ENCODE data around the gene RFX5.

RFX5 gene

GRCh38 chr1:151342569-151342968 lies 4.5 kb downstream of the RFX5 start:
- Histone ChIP-seq H3K27ac (ENCODE audit: low read depth in 2 of 2, low read length in 2 of 2) (no peak overlapping the region), H3K4me1 (ENCODE audit: control insufficient read depth in 2 of 2, insufficient read depth in 2 of 2, low read length in 2 of 2) (peaks cover 11 to 12% of the 10 kb centered on the region in 2 donors), H3K4me3 (ENCODE audit: low read length in 2 of 2) (no peak overlapping the region), H3K36me3 (ENCODE audit: control insufficient read depth in 2 of 2, insufficient read depth in 2 of 2, low read length in 2 of 2) (peaks cover 24 to 29% of the 10 kb centered on the region in 2 donors), H3K27me3 (ENCODE audit: control insufficient read depth in 2 of 2, insufficient read depth in 2 of 2, low read length in 2 of 2) (no peaks in the 10 kb centered on the region), H3K9ac (ENCODE audit: low read depth in 1 of 2, low read length in 2 of 2) (no peak overlapping the region), H3K9me3 (ENCODE audit: control insufficient read depth in 2 of 2, low read length in 2 of 2) (no peaks in the 10 kb centered on the region)

- H3K4me3 ChIP-seq (ENCODE audit: low read length in 2 of 2), result no peak overlapping the region
- peaks cover 9 to 12% of the 10 kb centered on the region in 2 donors for H3K4me1 ChIP-seq (ENCODE audit: control insufficient read depth in 2 of 2, insufficient read depth in 2 of 2, low read length in 2 of 2)
- no peaks in the 10 kb centered on the region for H3K9me3 ChIP-seq (ENCODE audit: control insufficient read depth in 2 of 2, low read length in 2 of 2)
- H3K9ac ChIP-seq (ENCODE audit: low read depth in 1 of 2, low read length in 2 of 2), result no peak overlapping the region
- H3K27me3 ChIP-seq (ENCODE audit: control insufficient read depth in 2 of 2, insufficient read depth in 2 of 2, low read length in 2 of 2), result no peaks in the 10 kb centered on the region
- peaks cover 24 to 29% of the 10 kb centered on the region in 2 donors for H3K36me3 ChIP-seq (ENCODE audit: control insufficient read depth in 2 of 2, insufficient read depth in 2 of 2, low read length in 2 of 2)
- no peak overlapping the region for H3K27ac ChIP-seq (ENCODE audit: low read depth in 2 of 2, low read length in 2 of 2)
Observed at GRCh38 chr1:151342021-151342420, 5.0 kb downstream of the RFX5 start.

GRCh38 chr1:151340870-151341754 lies 5.9 kb downstream of the RFX5 start:
- H3K36me3 ChIP-seq (ENCODE audit: control insufficient read depth in 2 of 2, insufficient read depth in 2 of 2, low read length in 2 of 2), result peaks cover 24 to 29% of the 10 kb centered on the region in 2 donors
- no peaks in the 10 kb centered on the region for H3K27me3 ChIP-seq (ENCODE audit: control insufficient read depth in 2 of 2, insufficient read depth in 2 of 2, low read length in 2 of 2)
- no peaks in the 10 kb centered on the region for H3K9me3 ChIP-seq (ENCODE audit: control insufficient read depth in 2 of 2, low read length in 2 of 2)
- H3K4me3 ChIP-seq (ENCODE audit: low read length in 2 of 2), result no peak overlapping the region
- no peak overlapping the region for H3K9ac ChIP-seq (ENCODE audit: low read depth in 1 of 2, low read length in 2 of 2)
- no peak overlapping the region for H3K27ac ChIP-seq (ENCODE audit: low read depth in 2 of 2, low read length in 2 of 2)
- peaks cover 4 to 6% of the 10 kb centered on the region in 2 donors for H3K4me1 ChIP-seq (ENCODE audit: control insufficient read depth in 2 of 2, insufficient read depth in 2 of 2, low read length in 2 of 2)

GRCh38 chr1:151336556-151336955 lies 10.5 kb downstream of the RFX5 start:
- H3K27me3 ChIP-seq (ENCODE audit: control insufficient read depth in 2 of 2, insufficient read depth in 2 of 2, low read length in 2 of 2), result no peaks in the 10 kb centered on the region
- H3K4me1 ChIP-seq (ENCODE audit: control insufficient read depth in 2 of 2, insufficient read depth in 2 of 2, low read length in 2 of 2), result peaks cover 0 to 3% of the 10 kb centered on the region in 2 donors
- H3K36me3 ChIP-seq (ENCODE audit: control insufficient read depth in 2 of 2, insufficient read depth in 2 of 2, low read length in 2 of 2), result no peaks in the 10 kb centered on the region
- no peak overlapping the region for H3K27ac ChIP-seq (ENCODE audit: low read depth in 2 of 2, low read length in 2 of 2)
- H3K9ac ChIP-seq (ENCODE audit: low read depth in 1 of 2, low read length in 2 of 2), result no peak overlapping the region
- no peaks in the 10 kb centered on the region for H3K9me3 ChIP-seq (ENCODE audit: control insufficient read depth in 2 of 2, low read length in 2 of 2)
- H3K4me3 ChIP-seq (ENCODE audit: low read length in 2 of 2), result no peak overlapping the region

GRCh38 chr1:151334822-151335221 lies 12.2 kb downstream of the RFX5 start:
- no peaks in the 10 kb centered on the region for H3K27me3 ChIP-seq (ENCODE audit: control insufficient read depth in 2 of 2, insufficient read depth in 2 of 2, low read length in 2 of 2)
- H3K9me3 ChIP-seq (ENCODE audit: control insufficient read depth in 2 of 2, low read length in 2 of 2), result no peaks in the 10 kb centered on the region
- no peak overlapping the region for H3K27ac ChIP-seq (ENCODE audit: low read depth in 2 of 2, low read length in 2 of 2)
- no peaks in the 10 kb centered on the region for H3K4me1 ChIP-seq (ENCODE audit: control insufficient read depth in 2 of 2, insufficient read depth in 2 of 2, low read length in 2 of 2)
- H3K36me3 ChIP-seq (ENCODE audit: control insufficient read depth in 2 of 2, insufficient read depth in 2 of 2, low read length in 2 of 2), result no peaks in the 10 kb centered on the region
- no peak overlapping the region for H3K4me3 ChIP-seq (ENCODE audit: low read length in 2 of 2)
- H3K9ac ChIP-seq (ENCODE audit: low read depth in 1 of 2, low read length in 2 of 2), result no peak overlapping the region

- H3K9me3 ChIP-seq (ENCODE audit: control insufficient read depth in 2 of 2, low read length in 2 of 2), result no peaks in the 10 kb centered on the region
- peaks cover 12 to 18% of the 10 kb centered on the region in 2 donors for H3K4me1 ChIP-seq (ENCODE audit: control insufficient read depth in 2 of 2, insufficient read depth in 2 of 2, low read length in 2 of 2)
- peaks cover 8 to 13% of the 10 kb centered on the region in 2 donors for H3K36me3 ChIP-seq (ENCODE audit: control insufficient read depth in 2 of 2, insufficient read depth in 2 of 2, low read length in 2 of 2)
- H3K27ac ChIP-seq (ENCODE audit: low read depth in 2 of 2, low read length in 2 of 2), result peak overlapping the region; percentile 77 to 79
- no peaks in the 10 kb centered on the region for H3K27me3 ChIP-seq (ENCODE audit: control insufficient read depth in 2 of 2, insufficient read depth in 2 of 2, low read length in 2 of 2)
- peak overlapping the region; percentile 78 to 86 for H3K4me3 ChIP-seq (ENCODE audit: low read length in 2 of 2)
- H3K9ac ChIP-seq (ENCODE audit: low read depth in 1 of 2, low read length in 2 of 2), result peak overlapping the region; percentile 69 to 80
Observed at GRCh38 chr1:151327903-151328674, 19.0 kb downstream of the RFX5 start.

- Histone ChIP-seq H3K9me3 (ENCODE audit: control insufficient read depth in 2 of 2, low read length in 2 of 2) (no peaks in the 10 kb centered on the region), H3K9ac (ENCODE audit: low read depth in 1 of 2, low read length in 2 of 2) (peak within 1 kb of the TSS; percentile 69 to 80), H3K4me1 (ENCODE audit: control insufficient read depth in 2 of 2, insufficient read depth in 2 of 2, low read length in 2 of 2) (peaks cover 12 to 18% of the 10 kb centered on the region in 2 donors), H3K4me3 (ENCODE audit: low read length in 2 of 2) (peak within 1 kb of the TSS; percentile 78 to 86), H3K36me3 (ENCODE audit: control insufficient read depth in 2 of 2, insufficient read depth in 2 of 2, low read length in 2 of 2) (peaks cover 8 to 16% of the 10 kb centered on the region in 2 donors), H3K27me3 (ENCODE audit: control insufficient read depth in 2 of 2, insufficient read depth in 2 of 2, low read length in 2 of 2) (no peaks in the 10 kb centered on the region), H3K27ac (ENCODE audit: low read depth in 2 of 2, low read length in 2 of 2) (peak within 1 kb of the TSS; percentile 77 to 79)
Observed at GRCh38 chr1:151327223-151327902, 19.7 kb downstream of the RFX5 start, which contains the start of gene PI4KB. Gene PI4KB, minus strand, starts transcription at chr1:151327416. Its CDS starts 10,935 bp downstream, at chr1:151316481.

- Histone ChIP-seq H3K9ac (ENCODE audit: low read depth in 1 of 2, low read length in 2 of 2) (peak overlapping the region; percentile 69 to 80), H3K9me3 (ENCODE audit: control insufficient read depth in 2 of 2, low read length in 2 of 2) (no peaks in the 10 kb centered on the region), H3K27me3 (ENCODE audit: control insufficient read depth in 2 of 2, insufficient read depth in 2 of 2, low read length in 2 of 2) (no peaks in the 10 kb centered on the region), H3K36me3 (ENCODE audit: control insufficient read depth in 2 of 2, insufficient read depth in 2 of 2, low read length in 2 of 2) (peaks cover 8 to 21% of the 10 kb centered on the region in 2 donors), H3K4me1 (ENCODE audit: control insufficient read depth in 2 of 2, insufficient read depth in 2 of 2, low read length in 2 of 2) (peaks cover 12 to 18% of the 10 kb centered on the region in 2 donors), H3K4me3 (ENCODE audit: low read length in 2 of 2) (peak overlapping the region; percentile 78 to 86), H3K27ac (ENCODE audit: low read depth in 2 of 2, low read length in 2 of 2) (peak overlapping the region; percentile 77 to 79)
Observed at GRCh38 chr1:151326619-151327222, 20.3 kb downstream of the RFX5 start.

- H3K27ac ChIP-seq (ENCODE audit: low read depth in 2 of 2, low read length in 2 of 2), result no peak overlapping the region
- H3K4me1 ChIP-seq (ENCODE audit: control insufficient read depth in 2 of 2, insufficient read depth in 2 of 2, low read length in 2 of 2), result peaks cover 12 to 18% of the 10 kb centered on the region in 2 donors
- peak overlapping the region in 1 of 2 donors; percentile 86 for H3K4me3 ChIP-seq (ENCODE audit: low read length in 2 of 2)
- no peaks in the 10 kb centered on the region for H3K9me3 ChIP-seq (ENCODE audit: control insufficient read depth in 2 of 2, low read length in 2 of 2)
- no peaks in the 10 kb centered on the region for H3K27me3 ChIP-seq (ENCODE audit: control insufficient read depth in 2 of 2, insufficient read depth in 2 of 2, low read length in 2 of 2)
- H3K36me3 ChIP-seq (ENCODE audit: control insufficient read depth in 2 of 2, insufficient read depth in 2 of 2, low read length in 2 of 2), result peaks cover 10 to 24% of the 10 kb centered on the region in 2 donors
- peak overlapping the region; percentile 69 to 80 for H3K9ac ChIP-seq (ENCODE audit: low read depth in 1 of 2, low read length in 2 of 2)
Observed at GRCh38 chr1:151325646-151326429, 21.2 kb downstream of the RFX5 start.

Data from mucosa of rectum (tissue), 2 donors.